ENCODE measurements around the gene MLLT10. TPM values are rescaled to one million over a fixed set of nuclear protein-coding genes. Genes with fewer than 3 reads are reported as not detected.
A peak's percentile ranks its signal among the peaks of the same experiment; 100 is the strongest.

The MLLT10 gene
- total RNA-seq, 1 experiment from 2014 or later = 45.2 TPM

GRCh38 chr10:21751341-21752310 is 217.6 kb downstream of the MLLT10 start (continued):
- TF ChIP-seq, protein P1, sequence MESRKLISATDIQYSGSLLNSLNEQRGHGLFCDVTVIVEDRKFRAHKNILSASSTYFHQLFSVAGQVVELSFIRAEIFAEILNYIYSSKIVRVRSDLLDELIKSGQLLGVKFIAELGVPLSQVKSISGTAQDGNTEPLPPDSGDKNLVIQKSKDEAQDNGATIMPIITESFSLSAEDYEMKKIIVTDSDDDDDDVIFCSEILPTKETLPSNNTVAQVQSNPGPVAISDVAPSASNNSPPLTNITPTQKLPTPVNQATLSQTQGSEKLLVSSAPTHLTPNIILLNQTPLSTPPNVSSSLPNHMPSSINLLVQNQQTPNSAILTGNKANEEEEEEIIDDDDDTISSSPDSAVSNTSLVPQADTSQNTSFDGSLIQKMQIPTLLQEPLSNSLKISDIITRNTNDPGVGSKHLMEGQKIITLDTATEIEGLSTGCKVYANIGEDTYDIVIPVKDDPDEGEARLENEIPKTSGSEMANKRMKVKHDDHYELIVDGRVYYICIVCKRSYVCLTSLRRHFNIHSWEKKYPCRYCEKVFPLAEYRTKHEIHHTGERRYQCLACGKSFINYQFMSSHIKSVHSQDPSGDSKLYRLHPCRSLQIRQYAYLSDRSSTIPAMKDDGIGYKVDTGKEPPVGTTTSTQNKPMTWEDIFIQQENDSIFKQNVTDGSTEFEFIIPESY (IDR thresholded peaks at IDR 0.05; ENCODE audit: extremely low read depth, insufficient replicate concordance, low read length) = no peak
- TF ChIP-seq CEBPB (IDR thresholded peaks at IDR 0.05; ENCODE audit: low read depth) (no peak), ELF1 (IDR thresholded peaks at IDR 0.05; ENCODE audit: borderline replicate concordance, low read depth) (no peak), EGR1 (IDR thresholded peaks at IDR 0.05; ENCODE audit: low read depth) (no peak), YY1 (IDR thresholded peaks at IDR 0.05; ENCODE audit: extremely low read depth, insufficient replicate concordance, low read depth, low read length) (no peak), CBX3 (IDR thresholded peaks at IDR 0.05; ENCODE audit: low read depth) (peak; percentile 55; the same call in 1 of the 2 replicates), POLR2AphosphoS5 (IDR thresholded peaks at IDR 0.05; ENCODE audit: low read depth, low read length) (no peak)
- TF ChIP-seq, protein P2, sequence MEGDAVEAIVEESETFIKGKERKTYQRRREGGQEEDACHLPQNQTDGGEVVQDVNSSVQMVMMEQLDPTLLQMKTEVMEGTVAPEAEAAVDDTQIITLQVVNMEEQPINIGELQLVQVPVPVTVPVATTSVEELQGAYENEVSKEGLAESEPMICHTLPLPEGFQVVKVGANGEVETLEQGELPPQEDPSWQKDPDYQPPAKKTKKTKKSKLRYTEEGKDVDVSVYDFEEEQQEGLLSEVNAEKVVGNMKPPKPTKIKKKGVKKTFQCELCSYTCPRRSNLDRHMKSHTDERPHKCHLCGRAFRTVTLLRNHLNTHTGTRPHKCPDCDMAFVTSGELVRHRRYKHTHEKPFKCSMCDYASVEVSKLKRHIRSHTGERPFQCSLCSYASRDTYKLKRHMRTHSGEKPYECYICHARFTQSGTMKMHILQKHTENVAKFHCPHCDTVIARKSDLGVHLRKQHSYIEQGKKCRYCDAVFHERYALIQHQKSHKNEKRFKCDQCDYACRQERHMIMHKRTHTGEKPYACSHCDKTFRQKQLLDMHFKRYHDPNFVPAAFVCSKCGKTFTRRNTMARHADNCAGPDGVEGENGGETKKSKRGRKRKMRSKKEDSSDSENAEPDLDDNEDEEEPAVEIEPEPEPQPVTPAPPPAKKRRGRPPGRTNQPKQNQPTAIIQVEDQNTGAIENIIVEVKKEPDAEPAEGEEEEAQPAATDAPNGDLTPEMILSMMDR (IDR thresholded peaks at IDR 0.05 in 2 of 3, conservative IDR thresholded peaks at IDR 0.05 in 1 of 3; ENCODE audit: borderline replicate concordance in 1 of 3, insufficient read depth in 1 of 3, low read depth in 2 of 3, low read length in 2 of 3) = no peak
